Left cardiac atrium (tissue), 4 donors: ENCODE measurements around the gene COX15. TPM values are rescaled to one million over a fixed set of nuclear protein-coding genes. Genes with fewer than 3 reads are reported as not detected.
A peak's percentile ranks its signal among the peaks of the same experiment; 100 is the strongest.
"Not testable (repeated sequence)": the region's sequence is repeated elsewhere in the genome, so short reads cannot be mapped to it uniquely, and the experiment has no call there.

ENCODE experiments used
- ATAC-seq, 2 donors: fragments of 200-7000 bp; cut with Tn5 transposase; one replicate each; pipeline ENCODE4 v1.9.1; 2020; ENCODE audit warnings: mild to moderate bottlenecking in 2 of 2, moderate library complexity in 2 of 2
- DNase-seq: peaks from one replicate; pipeline ENCODE4 v3.0.0-alpha.2; 2020
- intact Hi-C, 2 donors: fragments of 100-400 bp; cut with DNase I; formaldehyde crosslinking; loops; one replicate each; pipeline versions ENCODE4 v1.14.1 to v1.15.1; 2022 to 2023
- long read RNA-seq: library from polyadenylated mRNA; unstranded; transcript quantifications from one replicate; pipeline ENCODE4 v2.0.0, GENCODE V29; 2021
- total RNA-seq, 2 donors: library from RNA; stranded (reverse); fragmentation: NEBNext Ultra II Directional; extraction: Animal tissue kit (Norgen Biotek cat#: 25700); gene quantifications; one replicate each; pipeline ENCODE4 v1.2.1, GENCODE V29; 2021
- donor health status: DM: no; HTN: yes; CAD: no.
- donor health status: DM: no; HTN: yes; CAD: no; lungs with severe emphysema.
- donor health status: DM: yes; HTN: yes; CAD: no.
- donor health status: Dilated cardiomyopathy.

COX15 gene
- total RNA-seq: 10 to 100 TPM; 22.7 to 23.3 TPM
- long read RNA-seq, transcript COX15-201 (9 exons, 2,356 nt): major isoform, 35 of 45 reads
- long read RNA-seq, partial matches to known transcripts: 0 of 45 reads
- long read RNA-seq, other reads (novel, unspliced or antisense): 7 of 45 reads

- DNase-seq: peak; percentile 98
- intact Hi-C loops: no loop called here
- ATAC-seq: peak; percentile 98
These were observed at the start of gene COX15, which contains the start of gene CUTC for GRCh38 chr10:99732033-99732842. Gene COX15 (minus strand): TSS chr10:99732127. CDS start chr10:99732049, 78 bp downstream. Gene CUTC (plus strand): TSS chr10:99732234. CDS start chr10:99732349, 115 bp downstream.

DNA sequence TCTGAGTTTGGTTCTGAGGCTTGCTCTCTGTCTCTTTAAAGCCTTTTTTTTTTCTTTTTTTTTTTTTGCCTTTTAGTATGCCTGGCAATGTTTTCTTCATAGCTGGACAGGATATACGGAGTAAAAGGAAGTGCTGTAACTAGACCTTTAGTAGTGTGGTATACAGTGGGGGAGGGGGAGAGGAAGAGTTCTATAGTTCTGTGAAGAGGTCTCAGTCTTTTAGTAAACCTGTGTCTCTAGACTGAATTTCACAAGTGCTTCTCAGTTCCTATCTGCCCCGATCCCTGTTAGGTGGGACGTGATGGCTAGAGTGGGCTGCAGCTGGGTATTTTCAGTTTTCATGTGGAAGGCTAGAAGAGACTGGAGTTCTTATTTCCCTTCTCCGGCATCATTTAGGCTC lies 47.4 kb upstream of the COX15 start:
- no peak for DNase-seq

DNA sequence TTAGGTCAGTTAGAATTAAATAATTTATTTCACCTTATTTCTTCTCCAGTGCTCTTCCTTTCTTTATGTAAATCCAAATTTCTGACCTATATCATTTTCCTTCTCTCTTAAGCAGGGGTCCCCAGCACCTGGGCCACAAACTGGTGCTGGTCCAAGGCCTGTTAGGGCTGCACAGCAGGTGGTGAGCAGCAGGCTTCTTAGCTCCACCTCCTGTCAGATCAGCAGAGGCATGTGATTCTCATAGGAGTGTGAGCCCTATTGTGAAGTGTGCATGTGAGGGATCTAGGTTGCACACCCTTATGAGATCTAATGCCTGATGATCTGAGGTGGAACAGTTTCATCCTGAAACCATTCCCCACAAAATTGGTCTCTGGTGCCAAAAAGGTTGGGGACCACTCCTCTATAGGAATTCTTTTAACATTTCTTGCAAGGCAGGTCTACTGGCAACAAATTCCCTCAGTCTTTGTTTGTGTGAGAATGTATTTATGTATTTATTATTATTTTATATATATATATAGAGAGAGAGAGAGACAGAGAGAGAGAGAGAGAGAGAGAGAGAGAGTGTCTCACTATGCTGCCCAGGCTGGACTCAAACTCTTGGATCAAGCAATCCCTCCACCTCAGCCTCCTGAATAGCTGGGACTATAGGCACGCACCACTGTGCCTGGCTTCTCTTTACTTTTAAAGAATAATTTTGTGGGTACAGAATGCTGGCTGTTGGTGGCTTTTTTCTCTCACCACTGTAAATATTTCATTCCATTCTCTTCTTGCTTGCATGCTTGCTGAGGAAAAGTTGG lies 46.2 kb upstream of the COX15 start:
- DNase-seq (no peak), ATAC-seq (no peak)
- intact Hi-C loops: no loop called here

More for the DNA sequence above, 47.4 kb upstream of the COX15 start:
- intact Hi-C loops: no loop called here
- ATAC-seq: peak; percentile 65 to 83

DNA sequence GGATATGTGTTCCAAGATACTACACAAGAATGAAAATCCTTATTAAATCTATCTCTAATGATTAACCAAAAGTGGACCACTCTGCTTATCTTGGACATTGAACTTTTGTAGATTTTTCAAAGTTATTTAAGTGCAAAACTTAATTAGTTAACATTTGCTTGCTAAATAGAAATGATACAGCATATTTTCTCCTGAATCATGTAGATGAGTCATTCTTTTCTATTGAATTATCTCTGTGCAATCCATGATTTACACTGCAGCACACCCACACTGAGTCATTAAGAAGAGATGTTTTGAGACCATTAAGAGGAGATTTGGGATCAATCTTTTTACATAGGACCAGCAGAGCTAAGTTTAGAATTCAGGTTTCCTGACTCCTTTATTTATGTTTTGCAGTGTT lies 43.9 kb upstream of the COX15 start:
- no peak for DNase-seq
- intact Hi-C loops: no loop called here
- peak in 1 of 2 donors; percentile 62 for ATAC-seq

DNA sequence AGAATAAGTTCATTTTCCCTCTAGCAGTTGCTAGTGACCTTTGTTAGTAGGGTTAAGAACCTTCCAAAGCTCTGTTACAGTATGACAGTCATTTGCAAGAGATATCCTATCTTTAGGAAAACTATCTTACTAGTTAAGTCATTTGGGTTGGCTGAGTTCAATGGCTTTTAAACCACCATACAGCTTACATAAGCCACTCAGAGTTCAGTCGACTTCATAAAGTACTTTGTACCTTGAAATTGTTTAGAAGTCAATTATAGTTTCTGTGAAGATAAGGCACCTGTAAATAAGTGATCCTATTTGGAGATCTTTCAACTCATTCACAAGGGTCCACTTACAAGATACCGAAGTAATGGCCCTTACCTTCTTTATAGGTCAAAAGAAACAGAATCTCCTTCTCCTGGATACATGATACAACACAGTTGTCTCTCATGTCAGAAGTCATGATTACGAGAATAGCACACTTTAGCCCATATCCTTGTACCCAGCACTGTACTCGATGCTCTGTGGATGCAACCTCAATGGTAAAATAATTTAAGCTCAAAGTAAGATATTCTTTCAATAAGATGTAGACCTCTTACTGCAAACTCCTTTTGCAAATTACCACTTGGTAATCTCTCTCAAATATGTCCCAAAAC lies 38.6 kb upstream of the COX15 start:
- intact Hi-C loops: no loop called here
- ATAC-seq (no peak), DNase-seq (no peak)

GRCh38 chr10:99769706-99770105 lies 37.8 kb upstream of the COX15 start:
- ATAC-seq: no peak

DNA sequence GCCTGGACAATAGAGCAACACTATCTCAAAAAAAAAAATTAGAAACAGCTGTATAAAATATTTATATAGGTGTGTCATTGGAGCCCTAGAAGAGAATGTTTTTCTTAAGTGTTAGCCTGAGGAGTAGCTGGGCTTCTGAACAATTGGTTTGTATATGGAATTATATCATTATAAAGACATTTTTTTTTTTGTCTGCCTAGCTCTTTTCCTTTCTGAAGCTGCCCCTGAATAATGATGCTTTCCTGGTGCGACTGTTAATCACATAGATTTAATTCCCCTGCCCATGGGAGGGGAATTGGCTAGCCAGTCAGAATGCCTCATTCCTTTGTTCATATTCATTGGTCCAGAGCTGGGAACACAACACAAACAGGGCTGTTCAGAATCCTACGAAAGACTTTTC lies 36.6 kb upstream of the COX15 start:
- DNase-seq (no peak), ATAC-seq (no peak)
- intact Hi-C loops: no loop called here

More at GRCh38 chr10:99769706-99770105, 37.8 kb upstream of the COX15 start:
- no peak for DNase-seq
- intact Hi-C loops: no loop called here

DNA sequence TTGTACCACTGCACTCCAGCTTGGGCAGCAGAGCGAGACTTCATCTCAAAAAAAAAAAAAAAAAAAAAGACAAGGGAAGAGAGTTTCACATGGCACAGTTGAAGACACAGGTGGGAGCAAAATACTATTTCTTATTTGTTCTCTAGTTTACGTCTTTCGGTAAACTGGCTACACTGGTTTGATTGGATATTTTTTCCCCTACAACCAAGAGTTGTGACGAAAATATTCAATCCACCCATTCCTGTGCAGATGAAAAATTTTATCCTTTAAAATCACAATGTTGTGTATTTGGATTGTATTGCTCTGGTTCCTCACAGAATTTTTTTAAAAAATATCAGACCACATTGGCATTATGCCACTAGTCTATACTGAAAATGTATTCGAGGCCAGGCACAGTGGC lies 36.0 kb upstream of the COX15 start:
- intact Hi-C loops: no loop called here
- ATAC-seq (no peak), DNase-seq (no peak)

DNA sequence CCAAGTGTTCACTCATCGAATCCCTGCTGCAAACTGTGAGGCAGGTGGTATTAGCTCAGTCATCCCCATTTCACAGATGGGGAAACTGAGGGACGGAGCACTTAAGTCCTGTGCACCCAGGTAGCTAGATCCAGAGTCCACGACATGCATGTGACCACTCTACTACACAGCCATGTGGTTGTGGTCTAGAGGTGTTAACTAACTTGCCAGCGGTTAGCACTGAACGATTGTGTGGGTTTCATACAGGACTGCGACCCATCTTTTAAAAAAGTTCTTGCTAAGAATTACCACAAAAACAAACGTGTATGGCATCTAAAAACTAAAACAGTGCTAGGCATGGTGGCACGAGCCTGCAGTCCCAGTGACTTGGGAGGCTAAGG lies 34.4 kb upstream of the COX15 start:
- intact Hi-C loops: no loop called here
- DNase-seq: no peak
- ATAC-seq: no peak

GRCh38 chr10:99765672-99766301 lies 33.9 kb upstream of the COX15 start:
- no peak for DNase-seq
- ATAC-seq: no peak
- intact Hi-C loops: no loop called here

- ATAC-seq: no peak
- DNase-seq: no peak
- intact Hi-C loops: no loop called here
These were observed 29.4 kb upstream of the COX15 start for GRCh38 chr10:99761365-99761764.

- intact Hi-C loops: no loop called here
- no peak for ATAC-seq
- DNase-seq: no peak
These were observed 28.4 kb upstream of the COX15 start for GRCh38 chr10:99760321-99760720.

GRCh38 chr10:99758211-99758891 lies 26.4 kb upstream of the COX15 start:
- no peak for ATAC-seq
- intact Hi-C loops: no loop called here

GRCh38 chr10:99756159-99756558 lies 24.2 kb upstream of the COX15 start:
- ATAC-seq (no peak), DNase-seq (no peak)
- intact Hi-C loops: no loop called here

More at GRCh38 chr10:99758211-99758891, 26.4 kb upstream of the COX15 start:
- DNase-seq: no peak

- intact Hi-C loops: no loop called here
- ATAC-seq: no peak
These were observed 22.7 kb upstream of the COX15 start for GRCh38 chr10:99754670-99755069.

GRCh38 chr10:99750641-99751040 lies 18.7 kb upstream of the COX15 start:
- intact Hi-C loops: no loop called here
- ATAC-seq (no peak), DNase-seq (no peak)

More at GRCh38 chr10:99754670-99755069, 22.7 kb upstream of the COX15 start:
- DNase-seq: no peak

- no peak for ATAC-seq
- no peak for DNase-seq
- intact Hi-C loops: no loop called here
These were observed 17.0 kb upstream of the COX15 start for GRCh38 chr10:99748823-99749451.

DNA sequence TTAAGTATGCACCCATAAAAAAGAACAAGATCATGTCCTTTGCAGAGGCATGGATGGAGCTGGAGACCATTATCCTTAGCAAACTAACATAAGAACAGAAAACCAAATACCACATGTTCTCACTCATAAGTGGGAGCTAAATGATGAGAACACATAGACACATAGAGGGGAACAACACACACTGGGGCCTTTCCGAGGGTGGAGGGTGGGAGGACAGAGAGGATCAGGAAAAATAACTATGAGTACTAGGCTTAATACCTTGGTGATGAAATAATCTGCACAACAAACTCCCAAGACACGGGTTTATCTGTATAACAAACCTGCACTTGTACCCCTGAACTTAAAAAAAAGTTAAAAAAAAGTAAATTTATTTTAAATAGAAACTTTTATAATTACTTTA lies 14.2 kb upstream of the COX15 start:
- ATAC-seq, DNase-seq, intact Hi-C loops: not testable (repeated sequence)
